ENCODE measurements around the gene NFRKB.

Gene NFRKB

DNA sequence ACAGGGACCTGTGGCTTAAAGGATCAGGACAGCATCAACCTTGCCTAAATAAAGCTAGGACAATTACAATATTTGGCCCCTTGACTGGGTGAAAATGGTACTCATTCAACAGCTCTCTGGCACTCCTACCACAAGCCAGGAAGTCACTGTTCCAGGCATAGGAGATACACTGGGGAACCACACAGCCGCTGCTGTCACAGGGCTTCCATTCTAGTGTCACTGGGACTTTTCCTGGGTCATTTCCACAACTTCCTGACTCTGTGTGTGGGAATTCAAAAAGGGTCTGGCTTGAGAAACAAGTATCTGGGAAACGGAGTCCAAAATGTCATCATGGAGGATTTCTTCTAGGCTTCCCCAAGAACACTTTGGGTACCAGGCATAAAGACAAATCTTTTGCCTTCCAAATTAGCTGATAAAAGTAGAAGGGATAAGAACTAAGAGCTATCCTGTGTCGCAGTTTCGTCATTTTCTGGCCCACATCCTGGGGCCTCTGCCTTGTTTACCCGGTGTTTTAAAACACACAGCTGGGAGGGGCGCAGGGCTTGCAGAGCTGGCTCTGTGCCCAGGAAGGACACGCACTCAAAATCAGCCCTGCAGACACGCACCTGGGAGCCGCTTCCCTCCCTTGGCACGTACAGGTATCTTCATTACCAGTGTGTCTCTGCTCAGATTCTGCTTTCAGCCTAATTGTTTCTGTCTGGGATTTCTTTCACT is 41.7 kb downstream of the NFRKB start:
- TF ChIP-seq, protein P1, sequence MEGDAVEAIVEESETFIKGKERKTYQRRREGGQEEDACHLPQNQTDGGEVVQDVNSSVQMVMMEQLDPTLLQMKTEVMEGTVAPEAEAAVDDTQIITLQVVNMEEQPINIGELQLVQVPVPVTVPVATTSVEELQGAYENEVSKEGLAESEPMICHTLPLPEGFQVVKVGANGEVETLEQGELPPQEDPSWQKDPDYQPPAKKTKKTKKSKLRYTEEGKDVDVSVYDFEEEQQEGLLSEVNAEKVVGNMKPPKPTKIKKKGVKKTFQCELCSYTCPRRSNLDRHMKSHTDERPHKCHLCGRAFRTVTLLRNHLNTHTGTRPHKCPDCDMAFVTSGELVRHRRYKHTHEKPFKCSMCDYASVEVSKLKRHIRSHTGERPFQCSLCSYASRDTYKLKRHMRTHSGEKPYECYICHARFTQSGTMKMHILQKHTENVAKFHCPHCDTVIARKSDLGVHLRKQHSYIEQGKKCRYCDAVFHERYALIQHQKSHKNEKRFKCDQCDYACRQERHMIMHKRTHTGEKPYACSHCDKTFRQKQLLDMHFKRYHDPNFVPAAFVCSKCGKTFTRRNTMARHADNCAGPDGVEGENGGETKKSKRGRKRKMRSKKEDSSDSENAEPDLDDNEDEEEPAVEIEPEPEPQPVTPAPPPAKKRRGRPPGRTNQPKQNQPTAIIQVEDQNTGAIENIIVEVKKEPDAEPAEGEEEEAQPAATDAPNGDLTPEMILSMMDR (IDR thresholded peaks at IDR 0.05), result no peak

DNA sequence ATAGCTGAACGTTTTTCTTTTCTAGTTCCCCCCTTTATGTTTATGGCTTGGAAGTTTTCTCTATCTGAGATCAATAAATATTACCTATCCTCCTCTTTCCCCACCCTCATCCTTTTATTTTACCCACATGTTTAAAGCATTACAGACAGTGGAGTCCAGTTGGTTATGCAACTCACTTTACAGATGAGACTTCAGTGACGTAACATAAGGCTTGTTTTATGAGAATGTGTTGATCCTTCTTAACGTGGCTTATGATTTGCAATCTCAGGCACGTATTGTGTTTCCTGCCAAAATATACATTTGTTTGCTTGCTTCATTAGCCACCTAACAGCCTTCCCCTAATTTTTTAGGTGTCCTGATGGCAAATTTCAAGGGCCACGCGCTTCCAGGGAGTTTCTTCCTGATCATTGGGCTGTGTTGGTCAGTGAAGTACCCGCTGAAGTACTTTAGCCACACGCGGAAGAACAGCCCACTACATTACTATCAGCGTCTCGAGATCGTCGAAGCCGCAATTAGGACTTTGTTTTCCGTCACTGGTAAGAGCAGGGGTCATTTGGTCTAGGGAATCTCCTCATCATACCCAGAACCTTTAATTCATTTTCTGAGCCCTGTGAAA is 43.1 kb downstream of the NFRKB start:
- TF ChIP-seq, protein P1 (IDR thresholded peaks at IDR 0.05), result no peak

DNA sequence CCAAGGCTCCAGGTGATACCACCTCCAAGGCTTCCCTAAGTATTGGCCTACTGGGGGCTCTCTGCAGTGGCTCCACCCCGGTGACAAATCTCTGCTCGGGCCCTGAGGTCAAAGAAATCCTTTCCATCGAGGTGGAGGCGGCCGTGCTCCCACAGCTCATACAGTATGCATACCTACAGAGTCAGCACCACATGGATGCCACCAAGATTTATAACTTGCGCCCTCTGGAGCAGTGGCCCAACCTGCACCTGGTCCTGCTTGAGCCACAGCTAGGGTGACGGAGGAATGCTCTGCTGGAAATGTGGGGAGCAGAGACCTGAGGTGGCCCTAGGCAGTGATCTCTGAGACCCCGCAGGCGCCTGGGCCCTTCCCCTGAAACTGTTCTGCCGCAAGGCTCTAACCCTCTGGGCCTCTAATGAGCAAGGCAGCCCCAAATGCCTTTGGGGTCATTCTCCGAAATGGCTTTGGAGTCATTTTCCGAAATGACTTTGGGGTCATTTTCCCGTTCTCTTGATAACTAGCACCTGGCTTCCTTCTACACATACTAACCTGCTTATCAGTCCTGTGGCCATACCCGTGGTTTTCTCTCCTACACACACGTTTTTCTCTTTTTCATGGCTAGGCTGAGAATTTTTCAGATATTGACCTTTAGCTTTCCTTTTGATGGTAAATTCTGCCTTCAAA is 45.8 kb downstream of the NFRKB start:
- TF ChIP-seq, protein P1 (IDR thresholded peaks at IDR 0.05), result no peak

DNA sequence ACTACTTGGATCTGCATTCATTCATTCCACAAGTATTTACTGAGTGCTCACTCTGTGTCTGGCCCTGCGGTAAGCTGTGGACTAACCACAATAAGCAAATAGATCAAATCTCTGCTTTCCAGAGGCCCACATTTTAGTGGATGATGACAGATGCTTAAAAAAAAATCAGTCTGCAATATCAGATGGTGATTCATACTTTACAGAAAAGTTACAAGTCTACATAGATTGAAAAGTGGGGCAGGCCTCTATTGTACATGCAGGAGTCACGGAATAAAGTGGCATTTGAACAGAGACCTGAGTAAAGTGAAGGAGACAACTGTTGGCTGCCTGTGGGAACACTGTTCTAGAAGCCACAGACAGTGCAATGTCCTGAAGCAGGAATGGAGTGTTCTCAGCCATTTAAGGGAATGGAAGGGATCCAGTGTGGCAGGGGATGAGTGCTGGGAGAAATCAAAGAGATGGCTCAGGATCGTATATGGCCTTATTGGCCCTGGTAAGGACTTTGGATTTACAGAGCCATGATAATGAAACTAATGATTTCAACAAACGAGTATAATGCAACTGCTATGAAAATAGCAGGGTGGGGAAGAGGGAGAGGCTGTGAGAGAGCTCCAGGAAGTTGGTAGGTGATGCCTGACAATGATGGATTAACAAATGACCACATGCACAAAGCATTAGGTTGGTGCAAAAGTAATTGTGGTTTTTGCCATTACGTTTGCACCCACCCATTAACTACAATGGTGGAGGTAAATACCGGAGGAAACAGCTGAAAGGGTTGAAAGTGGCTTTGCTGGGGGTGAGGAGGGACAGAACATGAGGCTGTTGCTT is 48.7 kb downstream of the NFRKB start:
- TF ChIP-seq, protein P1 (IDR thresholded peaks at IDR 0.05), result no peak

Measured in LNCAP (cell line).